Progenitor cell of endocrine pancreas (in vitro differentiated cells): ENCODE results near the gene GRN. TPM values are rescaled to one million over a fixed set of nuclear protein-coding genes. Genes with fewer than 3 reads are reported as not detected.

Experiments
- DNase-seq: peaks from one replicate; pipeline ENCODE4 v3.0.0; 2021; ENCODE audit warnings: low spot score; ENCODE audit not compliant: unreplicated experiment
- H3K27ac Mint-ChIP-seq: 2 replicates; pipeline ENCODE4 v1.8.0; 2021; ENCODE audit warnings: mild to moderate bottlenecking, moderate library complexity, mixed read lengths
- H3K27me3 Mint-ChIP-seq: 2 replicates; pipeline ENCODE4 v1.8.0; 2021; ENCODE audit warnings: mixed read lengths
- H3K36me3 Mint-ChIP-seq: 2 replicates; pipeline ENCODE4 v1.8.0; 2022; ENCODE audit warnings: mixed read lengths; ENCODE audit not compliant: insufficient read depth
- H3K4me1 Mint-ChIP-seq: 2 replicates; pipeline ENCODE4 v1.8.0; 2021; ENCODE audit warnings: low read depth, mixed read lengths
- H3K4me3 Mint-ChIP-seq: 2 replicates; pipeline ENCODE4 v1.8.0; 2021; ENCODE audit warnings: low read depth, mild to moderate bottlenecking, moderate library complexity, mixed read lengths
- H3K9me3 Mint-ChIP-seq: 2 replicates; pipeline ENCODE4 v1.8.0; 2021; ENCODE audit warnings: low read depth, mixed read lengths
- CTCF ChIP-seq: fragments of 200-600 bp; sonication (generic); IDR thresholded peaks from one replicate; pipeline ENCODE4 v1.5.0; 2021; ENCODE audit warnings: antibody characterized with exemption, mild to moderate bottlenecking; ENCODE audit not compliant: unreplicated experiment
- total RNA-seq: library from RNA; stranded (reverse); gene quantifications from 2 replicates; pipeline ENCODE4 v1.2.1, GENCODE V29; 2021

The GRN gene
- total RNA-seq, 1 donor from 2014 or later, result 99.7 TPM

GRCh38 chr17:44352828-44353671, 7.9 kb downstream of the GRN start:
- Mint-ChIP-seq H3K27ac (no peak overlapping the region), H3K4me1 (no peaks in the 10 kb centered on the region), H3K4me3 (peak overlapping the region; percentile 35), H3K9me3 (no peaks in the 10 kb centered on the region), H3K27me3 (peaks cover 7% of the 10 kb centered on the region), H3K36me3 (peaks cover 11% of the 10 kb centered on the region)
- DNase-seq, result no peak
- no peak for TF ChIP-seq CTCF

DNA sequence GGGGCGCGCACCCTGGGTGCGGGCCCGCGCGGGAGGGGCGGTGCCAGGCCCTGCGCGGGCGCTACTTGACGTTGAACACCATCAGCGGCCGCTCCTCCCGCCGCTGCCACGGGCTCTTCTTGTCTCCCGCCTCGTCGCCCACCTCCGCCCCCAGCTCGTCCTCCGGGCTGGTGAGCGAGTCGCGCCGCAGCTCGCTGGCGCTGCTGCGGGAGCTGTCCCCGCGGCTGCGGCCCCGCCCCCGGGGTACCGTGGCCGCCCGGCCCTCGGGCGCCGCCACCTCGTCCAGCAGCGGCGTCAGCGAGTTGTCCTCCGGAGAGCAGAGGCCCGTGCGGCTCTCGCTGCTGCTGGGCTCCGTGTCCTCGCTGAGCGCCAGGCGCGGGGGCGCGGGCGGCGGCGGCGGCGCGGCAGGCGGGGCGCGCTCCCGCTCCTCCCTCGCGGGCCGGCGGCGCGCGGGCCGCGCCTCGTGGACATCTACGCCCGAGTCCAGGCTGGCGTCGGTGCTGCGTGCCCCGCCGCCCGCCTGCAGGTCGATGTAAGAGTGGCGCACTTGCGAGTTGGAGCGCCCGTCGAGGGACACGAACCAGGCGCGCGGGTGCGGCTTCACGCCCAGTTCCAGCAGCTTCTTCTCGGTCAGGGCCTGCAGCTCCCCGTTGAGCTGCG, 8.7 kb downstream of the GRN start:
- Mint-ChIP-seq H3K9me3 (no peaks in the 10 kb centered on the region), H3K27me3 (peaks cover 7% of the 10 kb centered on the region), H3K27ac (no peak overlapping the region), H3K36me3 (peaks cover 11% of the 10 kb centered on the region), H3K4me1 (no peaks in the 10 kb centered on the region), H3K4me3 (no peak overlapping the region)
- DNase-seq, result no peak
- TF ChIP-seq CTCF, result no peak

DNA sequence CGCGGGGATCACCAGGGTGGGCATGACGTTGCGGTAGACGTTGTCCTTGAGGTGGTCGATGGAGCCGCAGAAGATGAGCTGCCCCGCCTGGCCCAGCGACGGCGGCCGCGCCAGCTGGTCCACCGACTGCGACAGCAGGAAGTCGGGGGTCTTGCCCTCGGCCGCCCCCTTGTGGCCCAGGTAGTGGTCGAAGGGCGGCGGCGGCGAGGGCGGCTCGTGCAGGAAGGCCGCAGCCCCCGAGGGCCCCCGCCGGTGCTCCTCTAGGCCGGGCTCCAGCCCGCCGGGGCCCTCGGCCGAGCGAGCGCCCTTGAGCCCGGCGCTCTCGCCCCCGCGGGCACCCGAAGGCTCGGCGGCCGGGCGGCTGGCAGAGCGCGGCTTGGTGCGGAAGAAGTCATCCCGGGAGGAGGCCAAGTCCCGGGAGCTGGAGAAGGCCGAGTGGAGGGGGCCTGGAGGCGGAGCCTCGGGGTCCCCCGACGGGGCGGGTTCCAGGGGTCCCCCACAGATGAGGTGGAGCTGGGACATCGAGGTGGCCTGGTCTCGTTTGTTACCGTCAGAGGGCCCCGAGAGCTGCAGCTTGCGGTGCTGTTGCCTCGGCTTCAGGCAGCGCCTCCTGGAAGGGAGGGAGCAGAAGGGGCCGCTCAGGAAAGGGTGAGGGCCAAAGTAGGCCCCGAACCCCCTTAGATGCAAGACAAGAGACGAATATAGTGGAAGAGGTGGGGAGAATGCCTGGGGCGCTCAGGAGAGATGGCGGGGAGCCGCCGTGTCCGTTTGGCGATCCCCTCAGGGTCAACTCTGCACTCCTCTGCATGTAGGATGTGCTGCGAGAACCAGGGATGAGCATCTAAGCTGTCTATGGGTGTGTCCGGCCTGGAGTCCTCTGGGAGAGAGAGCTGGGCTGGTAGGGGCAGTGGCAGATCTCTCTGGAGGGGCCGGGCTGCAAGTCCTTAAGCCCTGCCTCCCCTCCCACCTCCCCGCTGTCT, 9.8 kb downstream of the GRN start:
- no peaks in the 10 kb centered on the region for H3K9me3 Mint-ChIP-seq
- peaks cover 7% of the 10 kb centered on the region for H3K27me3 Mint-ChIP-seq
- no peak overlapping the region for H3K27ac Mint-ChIP-seq
- H3K4me1 Mint-ChIP-seq, result no peaks in the 10 kb centered on the region
- peak; percentile 76 for TF ChIP-seq CTCF
- no peak overlapping the region for H3K4me3 Mint-ChIP-seq
- peaks cover 11% of the 10 kb centered on the region for H3K36me3 Mint-ChIP-seq
- peak; percentile 70 for DNase-seq

DNA sequence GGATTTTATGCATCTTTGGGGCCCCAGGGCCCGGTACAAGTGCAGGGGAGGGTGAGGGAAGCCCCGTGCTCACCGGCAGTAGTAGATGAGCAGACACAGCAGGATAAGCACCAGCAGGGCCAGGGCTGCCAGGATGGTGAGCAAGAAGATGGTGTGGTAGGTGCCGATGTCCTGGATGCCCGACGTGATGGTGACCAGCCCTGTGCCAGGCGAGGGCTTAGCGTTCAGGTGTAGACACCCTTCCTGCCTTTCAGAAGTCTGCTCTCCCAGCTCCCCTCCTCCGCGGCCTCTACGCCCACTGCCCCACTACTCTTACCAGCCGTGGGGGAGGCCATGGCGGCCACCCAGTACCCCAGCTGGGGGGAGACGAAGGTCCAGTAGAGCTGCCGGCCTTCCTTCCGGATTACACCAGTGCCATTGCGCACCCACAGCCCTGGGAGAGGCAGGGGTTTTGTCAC, 10.6 kb downstream of the GRN start:
- Mint-ChIP-seq H3K27me3 (peaks cover 7% of the 10 kb centered on the region), H3K27ac (no peak overlapping the region), H3K9me3 (no peaks in the 10 kb centered on the region), H3K4me1 (peaks cover 4% of the 10 kb centered on the region), H3K4me3 (no peak overlapping the region), H3K36me3 (peaks cover 11% of the 10 kb centered on the region)
- TF ChIP-seq CTCF, result no peak
- DNase-seq, result no peak

GRCh38 chr17:44356241-44356640, 11.1 kb downstream of the GRN start:
- H3K9me3 Mint-ChIP-seq, result no peaks in the 10 kb centered on the region
- H3K4me3 Mint-ChIP-seq, result no peak overlapping the region
- H3K4me1 Mint-ChIP-seq, result peaks cover 10% of the 10 kb centered on the region
- H3K36me3 Mint-ChIP-seq, result peaks cover 11% of the 10 kb centered on the region
- H3K27me3 Mint-ChIP-seq, result peaks cover 7% of the 10 kb centered on the region
- no peak for DNase-seq
- TF ChIP-seq CTCF, result no peak
- H3K27ac Mint-ChIP-seq, result no peak overlapping the region
